NCI-H1417 (cell line): ENCODE results near the gene ZNF217.
"Not testable (repeated sequence)": the region's sequence is repeated elsewhere in the genome, so short reads cannot be mapped to it uniquely, and the experiment has no call there.

Experiments
- DNase-seq, 3 experiments: peaks; one replicate each; lab custom pipeline; 2025; lab: John Stamatoyannopoulos, UW

The ZNF217 gene

DNA sequence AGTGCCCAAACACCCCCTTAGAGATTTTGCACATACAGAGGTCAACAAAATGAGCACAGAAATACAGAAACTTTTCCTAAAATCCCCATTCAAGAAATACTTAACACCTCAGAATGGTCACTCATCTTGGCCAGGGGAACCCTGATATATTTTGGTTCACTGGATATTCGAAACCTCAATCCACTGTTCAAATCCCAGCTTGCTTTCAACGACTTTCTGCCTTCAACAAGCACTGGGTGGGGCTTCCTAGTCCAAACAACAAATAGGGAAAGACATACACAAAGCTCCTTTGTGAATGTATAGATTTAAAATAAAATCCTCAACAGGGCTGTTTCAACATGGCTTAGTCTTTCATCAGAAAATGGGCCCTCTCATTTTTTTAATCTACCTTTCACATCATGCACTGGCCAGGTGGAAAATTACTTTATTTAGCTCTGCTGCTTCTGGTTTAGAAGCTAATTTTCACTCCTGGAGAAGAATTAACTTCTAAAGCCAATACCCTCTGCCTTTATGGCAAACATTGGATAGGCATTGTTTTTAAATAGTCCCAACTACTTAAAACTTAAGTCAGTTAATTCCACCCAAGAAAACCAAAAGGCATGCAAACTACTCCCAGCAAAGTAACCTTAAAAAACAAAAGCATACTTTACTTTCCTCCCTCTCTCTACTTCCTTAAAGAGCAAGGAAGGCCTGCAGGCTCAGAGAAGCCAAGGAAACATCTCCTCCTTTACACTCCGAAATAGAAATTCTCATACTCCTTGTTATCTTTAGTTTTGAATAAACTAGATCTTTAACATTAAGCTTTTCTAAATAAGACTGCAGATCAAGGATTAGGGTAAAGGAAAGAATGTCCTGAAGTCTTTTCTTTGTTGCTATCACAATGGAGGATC lies 9.7 kb downstream of the ZNF217 start:
- not testable (repeated sequence) for DNase-seq

DNA sequence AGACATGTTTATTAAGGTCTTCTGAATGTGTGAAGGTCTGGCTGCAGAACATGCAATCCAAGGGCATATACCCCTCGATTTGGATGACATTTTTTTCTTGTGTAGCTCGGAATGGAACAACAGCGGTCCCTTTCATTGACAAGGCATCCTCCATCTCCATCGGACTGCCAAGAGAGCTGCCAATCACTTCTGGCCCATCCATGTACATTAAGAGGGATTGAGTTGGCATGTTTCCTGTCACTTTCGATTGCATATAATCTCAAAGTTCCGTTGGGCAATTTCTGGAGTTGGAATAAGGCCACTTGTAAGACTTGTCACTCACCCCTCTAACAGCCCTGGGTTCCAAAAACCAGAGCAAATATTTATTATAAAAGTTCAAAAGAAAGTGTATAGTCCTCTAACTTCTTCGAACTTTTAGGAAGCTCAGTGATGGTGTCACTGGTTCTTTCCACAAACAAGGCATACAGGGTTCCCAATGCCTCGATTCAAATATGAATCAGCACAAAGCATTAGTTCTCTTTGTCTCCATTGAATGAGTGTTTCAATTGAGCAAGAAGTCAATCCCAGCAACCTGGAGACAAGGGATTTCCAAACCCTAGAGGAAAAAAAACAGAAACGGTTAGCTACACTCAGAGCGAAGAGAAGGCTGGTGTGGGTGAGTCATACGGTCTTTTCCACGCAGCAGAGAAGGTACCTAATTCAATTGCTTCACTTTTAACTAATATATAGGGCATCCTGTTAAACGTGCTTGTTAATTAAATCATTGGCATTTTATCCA lies 10.9 kb downstream of the ZNF217 start:
- no peak for DNase-seq

DNA sequence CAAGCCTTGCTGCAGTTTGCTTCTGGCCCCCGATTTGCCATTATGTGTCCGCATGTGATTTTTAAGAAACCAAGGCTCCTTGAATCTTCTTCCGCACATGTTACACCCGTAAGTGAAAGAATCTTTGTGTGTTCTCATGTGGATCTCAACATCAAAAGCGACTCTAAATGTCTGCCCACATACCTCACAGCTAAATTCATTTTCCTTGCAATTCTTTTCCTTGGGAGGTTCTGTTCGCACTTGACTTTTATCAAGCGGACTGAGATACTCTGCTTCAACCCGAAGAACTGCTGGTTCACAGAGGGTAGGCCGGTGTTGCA lies 11.4 kb downstream of the ZNF217 start:
- DNase-seq: no peak

DNA sequence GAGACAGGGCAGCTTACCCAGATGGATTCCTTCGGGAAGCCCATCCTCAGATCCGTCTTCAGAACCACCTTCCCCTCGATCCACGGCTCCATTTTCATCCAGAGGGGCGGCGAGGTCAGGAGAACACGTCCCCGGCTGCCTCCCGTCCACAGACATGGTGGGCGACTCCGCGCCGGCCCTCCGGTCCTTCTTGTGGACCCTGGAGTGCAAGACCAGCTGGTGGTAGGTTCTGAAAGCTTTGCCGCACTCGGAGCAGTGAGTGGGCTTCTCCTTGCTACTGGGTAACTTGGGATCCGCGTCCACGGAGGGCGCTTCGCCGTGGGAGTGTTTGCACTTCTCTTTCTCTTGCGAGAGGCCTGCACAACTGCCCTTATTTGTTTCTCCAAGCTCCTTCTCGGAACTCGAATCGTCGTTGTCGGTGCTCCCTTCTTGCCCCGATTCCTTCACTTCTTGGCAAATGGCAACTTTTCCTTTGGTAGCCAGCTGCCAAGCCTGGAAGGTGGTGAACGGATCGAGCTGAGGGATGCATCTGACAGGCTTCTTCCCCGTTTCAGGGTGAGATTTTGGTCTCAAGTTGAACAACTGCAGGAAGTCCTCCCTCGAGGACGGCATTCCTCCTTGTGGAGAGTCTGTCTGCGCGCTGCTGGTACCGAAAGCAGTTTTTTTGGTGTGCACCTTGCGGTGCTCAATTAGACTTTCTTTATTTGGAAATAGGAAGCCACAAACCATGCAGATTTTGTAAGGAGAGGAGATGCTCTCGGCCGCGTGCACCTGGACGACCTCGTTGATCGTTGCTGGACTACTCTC lies 12.0 kb downstream of the ZNF217 start:
- DNase-seq: no peak

DNA sequence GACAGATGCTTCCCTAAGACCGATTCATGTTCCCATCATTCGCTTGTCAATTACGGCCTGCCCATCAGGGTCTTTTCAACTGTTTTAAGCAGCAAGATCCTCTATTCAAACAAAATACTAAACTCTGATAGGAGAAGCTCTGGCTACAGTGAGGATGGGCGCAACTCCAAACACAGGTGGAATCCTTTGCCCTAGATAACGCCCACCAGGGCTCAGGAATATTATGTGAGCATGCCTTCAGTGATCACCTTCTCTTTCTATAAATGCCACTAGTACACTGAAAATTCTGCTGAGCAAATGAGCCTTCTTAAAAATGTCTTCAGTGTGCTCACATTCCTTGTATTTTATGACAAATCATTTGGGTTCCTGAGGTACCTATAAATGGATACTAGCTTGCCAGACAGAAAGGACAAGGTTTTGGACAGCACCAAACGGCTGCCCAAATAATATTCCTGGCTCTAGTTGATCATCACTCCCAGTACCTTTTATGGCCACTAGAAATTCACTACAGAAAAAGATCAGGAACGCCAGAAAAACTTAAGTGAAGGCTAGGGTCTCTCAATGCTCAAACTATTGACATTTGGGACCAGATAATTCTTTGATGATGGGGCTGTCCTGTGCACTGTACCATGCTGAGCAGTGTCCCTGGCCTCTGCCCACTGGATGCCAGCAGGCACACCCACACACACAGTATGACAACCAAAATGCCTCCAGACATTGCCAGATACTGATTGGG lies 13.1 kb downstream of the ZNF217 start:
- no peak for DNase-seq

DNA sequence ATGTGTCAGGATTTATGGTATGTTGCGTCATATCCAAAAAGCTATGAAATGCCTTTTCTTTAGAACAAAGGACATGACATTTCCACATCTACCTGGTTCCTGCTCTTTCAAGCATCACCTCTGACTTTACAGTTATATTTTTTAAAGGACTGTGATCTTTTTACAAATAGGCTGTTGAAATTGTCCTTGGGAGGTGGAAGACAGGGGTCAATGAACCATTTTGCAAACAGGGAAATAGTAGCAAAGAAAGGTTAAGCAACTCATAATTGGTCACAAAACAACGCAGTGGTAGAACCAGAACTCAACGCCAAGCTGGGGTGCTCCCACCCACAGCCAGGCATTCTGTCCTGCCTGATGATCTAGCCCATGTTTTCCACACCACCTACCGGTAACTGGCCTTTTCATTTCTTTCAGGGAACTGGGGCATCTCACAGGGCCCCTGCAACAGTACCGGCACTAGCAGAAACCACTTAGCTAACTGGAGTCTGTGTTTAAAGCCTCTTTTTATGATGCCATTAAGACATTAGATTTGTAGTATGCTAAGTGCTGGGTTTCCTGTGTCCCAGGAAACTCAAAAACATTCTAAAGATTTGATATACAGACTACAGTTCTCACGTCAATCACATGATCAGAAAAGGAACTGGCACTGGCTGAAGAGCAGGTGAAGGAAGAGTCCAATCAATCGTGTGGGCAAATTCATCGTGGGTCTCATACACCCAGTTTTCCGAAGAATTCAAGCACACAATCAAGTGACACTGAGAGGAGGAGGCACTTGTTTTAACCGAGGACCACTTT lies 13.9 kb downstream of the ZNF217 start:
- no peak for DNase-seq

DNA sequence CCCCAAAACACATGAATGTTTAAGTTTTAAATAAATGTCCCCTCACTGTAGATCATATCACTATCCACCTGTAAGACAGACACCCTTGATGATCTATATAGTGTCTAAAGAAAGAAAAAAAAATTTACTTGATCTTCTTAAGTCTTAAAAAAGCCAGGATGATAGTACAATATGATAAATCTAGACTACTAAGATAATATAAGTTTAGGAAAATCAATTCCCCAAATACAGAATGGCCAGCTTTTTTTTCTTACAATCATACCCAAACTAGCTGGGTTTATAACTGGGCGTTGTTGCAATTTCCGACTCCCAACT lies 14.4 kb downstream of the ZNF217 start:
- no peak for DNase-seq

DNA sequence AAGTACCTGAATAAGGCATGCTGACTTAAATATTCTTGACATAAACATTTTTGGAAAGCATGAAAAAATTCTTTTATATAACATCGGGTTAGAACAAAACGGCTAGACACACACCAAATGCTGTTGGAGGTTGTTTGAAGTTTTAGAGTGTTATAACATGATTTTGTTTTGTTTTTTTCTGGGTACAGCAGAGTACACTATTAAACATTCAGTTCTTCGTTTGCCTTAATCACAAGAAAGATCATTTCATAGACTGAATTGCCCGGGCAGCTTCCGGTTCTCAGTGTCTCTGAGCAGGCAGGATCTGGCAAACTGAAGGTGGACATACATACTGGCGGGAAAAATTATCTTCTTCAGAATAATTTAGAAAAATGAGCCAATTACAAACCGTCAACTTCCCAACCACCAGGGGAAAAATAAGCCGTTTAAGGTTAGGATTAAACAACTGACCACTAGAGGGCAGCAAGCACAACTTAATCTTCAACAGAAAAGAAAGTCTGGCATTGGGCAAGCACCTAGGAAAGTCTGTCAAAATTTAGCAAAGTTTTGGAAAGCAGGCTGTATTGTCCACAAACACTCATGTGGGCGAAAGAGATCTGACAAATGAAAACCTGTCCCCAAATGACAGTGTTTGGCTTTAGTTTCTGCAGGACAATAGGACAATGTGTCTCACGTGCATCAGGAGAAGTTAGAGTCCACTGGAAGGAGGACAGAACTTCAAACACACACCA lies 15.0 kb downstream of the ZNF217 start:
- DNase-seq: peak; percentile 53 to 88 (median 84)

DNA sequence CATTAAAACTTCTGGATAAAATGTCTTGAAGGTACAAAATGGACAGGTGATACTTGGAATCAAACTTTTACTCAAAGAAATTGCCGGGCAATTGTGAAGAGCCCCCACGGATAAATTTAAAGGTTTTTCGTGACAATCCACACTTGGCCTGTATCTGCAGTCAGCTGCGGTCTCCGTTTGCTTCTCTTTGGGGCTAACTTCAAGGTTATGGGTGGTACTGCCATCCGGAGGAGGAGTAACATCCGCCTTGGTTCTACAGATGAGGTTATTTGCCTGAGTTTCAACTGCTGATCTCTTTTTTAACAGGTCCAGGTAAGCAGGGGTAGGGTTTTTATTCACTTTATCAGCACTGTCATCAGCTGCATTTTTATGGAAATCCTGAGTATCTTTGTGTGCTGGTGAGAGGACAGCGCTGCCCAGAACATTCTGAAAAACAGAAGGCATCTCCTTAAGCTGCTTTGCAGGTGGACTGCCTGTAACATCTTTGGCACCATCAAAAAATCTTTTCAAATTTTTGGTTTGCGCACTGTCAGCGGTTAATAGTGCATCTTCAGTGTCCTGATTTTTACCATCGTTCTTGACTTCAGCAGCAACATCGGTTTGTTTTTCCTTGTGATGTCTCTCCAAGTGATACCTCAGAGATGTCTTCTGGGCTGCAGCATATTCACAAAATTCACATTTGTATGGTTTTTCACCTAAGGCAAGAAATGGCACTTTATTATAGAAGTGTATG lies 16.9 kb downstream of the ZNF217 start:
- DNase-seq: no peak

DNA sequence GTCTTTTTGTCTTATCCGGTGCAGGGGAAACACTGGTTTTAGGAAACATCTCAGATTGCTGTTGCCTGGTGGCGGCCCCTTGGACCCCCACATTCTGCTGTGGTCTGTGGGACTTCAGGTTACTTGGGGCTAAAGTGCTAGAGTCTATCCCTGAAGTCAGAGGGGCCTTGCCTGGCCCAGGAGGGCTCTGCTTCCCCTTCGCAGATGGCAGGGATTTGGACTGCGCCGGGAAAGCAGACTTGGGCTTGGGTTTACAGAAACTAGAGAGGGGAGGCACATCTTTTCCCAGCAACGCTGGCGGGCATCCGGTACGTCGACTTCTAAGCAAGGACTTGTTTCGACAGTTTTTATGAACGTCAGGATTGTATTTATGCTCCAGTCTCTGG lies 17.5 kb downstream of the ZNF217 start:
- no peak for DNase-seq

DNA sequence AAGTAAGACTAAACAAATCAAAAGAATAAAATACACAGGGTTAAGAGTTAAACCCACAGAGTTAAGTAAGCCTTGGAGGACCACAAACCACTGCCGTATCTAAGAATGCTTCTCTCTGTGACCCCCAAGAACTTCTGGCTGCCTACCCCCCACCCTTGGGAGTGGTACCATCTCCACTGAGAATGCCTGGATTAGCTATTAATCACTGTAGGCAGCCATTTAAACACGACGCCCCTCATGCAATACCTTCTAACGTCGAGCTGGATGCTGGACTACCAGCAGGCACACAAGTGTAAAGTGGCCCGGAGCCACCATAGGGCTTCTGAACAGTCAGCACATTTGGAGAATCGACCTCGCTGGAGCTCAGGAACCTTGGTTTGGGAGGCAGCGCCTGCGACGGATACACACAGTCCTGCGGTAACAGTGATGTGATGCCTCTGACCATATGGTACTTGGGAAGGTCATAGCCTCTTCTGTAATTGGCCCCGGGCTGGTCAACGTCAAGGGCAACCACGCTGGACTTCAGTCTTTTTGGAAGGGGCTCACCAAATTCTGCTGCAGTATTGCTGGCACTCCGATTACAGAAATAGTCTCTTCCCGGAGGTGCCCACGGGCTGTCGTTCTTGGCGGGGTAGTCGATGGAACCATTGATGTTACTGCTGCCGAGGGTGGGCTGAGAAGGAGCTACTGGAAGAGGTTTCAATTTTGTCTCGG lies 18.0 kb downstream of the ZNF217 start:
- DNase-seq: no peak

DNA sequence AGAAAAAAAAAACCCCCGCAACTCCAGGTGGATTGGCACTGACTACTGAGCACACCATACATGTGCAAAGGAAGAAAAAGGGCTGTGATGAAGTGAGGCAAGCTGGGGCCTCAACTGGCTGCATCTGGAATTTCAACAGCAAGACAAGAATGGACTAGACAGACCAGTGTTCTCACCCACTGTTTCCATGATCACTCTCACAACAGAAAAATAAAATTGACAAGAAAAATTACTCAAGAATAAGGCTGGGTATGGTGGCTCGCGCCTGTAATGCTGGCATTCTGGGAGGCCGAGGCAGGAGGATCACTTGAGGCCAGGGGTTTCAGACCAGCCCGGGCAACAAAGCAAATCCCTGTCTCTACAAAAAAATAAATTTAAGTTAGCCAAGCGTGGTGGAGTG lies 18.8 kb downstream of the ZNF217 start:
- DNase-seq: no peak

DNA sequence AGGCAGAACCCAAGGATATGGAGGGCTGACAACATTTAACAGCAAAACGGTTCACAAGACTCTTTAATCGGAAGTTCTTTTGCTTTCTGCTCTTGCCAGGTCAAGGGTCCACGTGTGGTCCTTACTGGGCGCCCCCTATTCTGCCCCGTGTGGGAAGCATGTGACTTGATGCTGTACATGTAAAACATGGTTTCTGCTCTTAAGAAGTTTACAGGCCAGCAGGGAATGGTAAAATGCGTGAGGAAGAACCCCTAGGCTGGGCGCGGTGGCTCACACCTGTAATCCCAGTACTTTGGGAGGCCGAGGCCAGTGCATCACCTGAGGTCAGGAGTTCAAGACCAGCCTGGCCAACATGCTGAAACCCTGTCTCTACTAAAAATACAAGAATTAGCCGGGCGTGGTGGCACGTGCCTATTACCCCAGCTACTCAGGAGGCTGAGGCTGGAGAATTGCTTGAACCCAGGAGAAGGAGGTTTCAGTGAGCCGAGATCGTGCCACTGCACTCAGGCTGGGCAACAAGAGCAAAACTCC lies 19.3 kb downstream of the ZNF217 start:
- no peak for DNase-seq

DNA sequence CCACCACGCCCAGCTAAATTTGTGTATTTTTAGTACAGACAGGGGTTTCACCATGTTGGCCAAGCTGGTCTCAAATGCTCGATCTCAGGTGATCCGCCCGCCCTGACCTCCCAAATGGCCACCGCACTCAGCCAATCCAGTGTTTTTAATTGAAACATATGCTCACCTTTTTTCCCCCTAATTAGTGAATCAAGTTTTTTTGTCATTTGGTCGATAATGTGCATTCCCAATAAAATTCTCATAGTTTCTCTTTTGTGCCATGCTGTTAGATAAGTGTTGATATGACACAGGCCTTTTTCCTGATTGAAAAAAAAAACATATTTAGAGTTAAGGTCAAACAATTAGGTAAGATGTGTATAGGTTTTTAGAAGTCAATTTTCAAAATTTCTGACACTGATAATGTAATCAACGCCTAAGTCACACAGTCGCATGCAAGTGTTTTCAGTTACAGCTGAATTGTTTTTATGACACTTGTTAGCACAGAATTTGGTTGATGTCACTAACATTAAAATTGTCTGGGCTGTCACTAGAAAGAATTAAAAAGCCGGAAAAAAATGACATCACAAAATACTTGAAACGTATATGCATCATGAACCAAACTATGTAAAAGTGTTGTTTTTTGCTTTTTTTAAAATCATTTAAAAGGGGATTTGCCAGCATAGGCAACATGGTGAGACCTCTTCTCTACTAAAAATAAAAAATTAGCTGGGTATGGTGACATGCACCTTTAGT lies 21.9 kb downstream of the ZNF217 start:
- DNase-seq: no peak

DNA sequence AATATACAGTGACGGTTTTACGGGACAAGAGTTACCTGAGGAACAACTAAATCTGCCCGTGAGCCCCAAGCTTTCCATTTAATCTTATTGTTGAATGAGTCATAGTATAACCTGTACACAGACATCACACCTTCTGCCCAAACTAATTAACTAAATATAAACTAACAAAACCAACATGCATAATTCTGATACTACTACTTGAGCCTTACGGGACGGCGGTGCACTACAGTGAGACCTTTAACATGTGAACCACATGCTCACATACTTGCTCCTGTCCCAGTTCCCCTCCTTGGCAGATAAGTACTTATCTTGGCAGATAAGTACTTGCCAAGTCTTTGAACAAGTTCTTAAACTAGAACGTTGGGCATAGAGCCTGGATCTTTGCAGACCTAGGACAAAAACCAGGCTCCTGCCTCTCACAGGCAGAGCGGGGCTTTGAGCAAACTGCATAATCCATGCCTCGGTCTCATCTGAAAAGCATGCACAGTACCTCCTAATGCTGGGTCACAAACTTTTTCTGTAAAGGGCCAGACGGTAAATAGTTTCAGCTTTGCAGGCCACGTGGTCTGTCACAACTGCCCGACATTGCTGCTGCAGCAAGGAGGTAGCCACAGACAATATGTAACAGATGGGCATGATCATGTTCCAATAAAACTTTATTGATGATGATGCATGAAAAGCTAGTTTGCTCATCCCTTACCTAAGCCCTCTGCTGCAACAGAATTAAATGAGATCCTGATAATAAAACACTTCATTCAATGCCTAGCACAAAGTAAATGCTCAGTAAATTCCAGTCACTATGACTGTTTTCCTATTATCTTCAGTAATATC lies 23.0 kb downstream of the ZNF217 start:
- DNase-seq: no peak

DNA sequence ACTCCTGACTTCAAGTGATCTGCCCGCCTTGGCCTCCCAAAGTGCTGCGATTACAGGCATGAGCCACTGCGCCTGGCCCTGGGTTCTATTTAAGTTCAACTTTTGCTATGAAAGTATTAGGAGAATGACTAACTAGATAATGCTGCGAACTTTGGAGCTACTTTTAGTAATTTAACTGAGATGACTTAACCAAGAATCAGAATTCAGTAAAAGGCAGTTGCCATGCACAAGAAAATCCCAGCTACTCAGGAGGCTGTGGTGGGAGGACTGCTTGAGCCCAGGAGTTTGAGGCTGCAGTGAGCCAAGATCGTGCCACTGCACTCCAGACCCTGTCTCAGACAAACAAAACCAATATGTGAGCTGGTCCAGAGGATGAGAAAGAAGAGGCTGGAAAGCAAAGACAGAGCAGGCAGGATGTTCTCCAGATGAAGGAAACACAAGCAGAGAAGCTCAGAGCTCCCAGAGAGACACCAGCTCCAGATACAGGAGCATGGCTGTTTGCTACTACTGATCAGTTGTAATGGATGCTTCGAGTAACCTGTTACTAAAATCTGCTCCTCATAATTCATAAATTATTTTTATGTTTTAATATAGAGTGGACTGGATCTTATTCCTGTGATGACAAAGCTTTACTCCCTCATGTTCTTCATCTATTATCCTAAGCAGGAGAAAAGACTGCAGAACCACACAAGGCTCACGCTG lies 23.9 kb downstream of the ZNF217 start:
- no peak for DNase-seq

DNA sequence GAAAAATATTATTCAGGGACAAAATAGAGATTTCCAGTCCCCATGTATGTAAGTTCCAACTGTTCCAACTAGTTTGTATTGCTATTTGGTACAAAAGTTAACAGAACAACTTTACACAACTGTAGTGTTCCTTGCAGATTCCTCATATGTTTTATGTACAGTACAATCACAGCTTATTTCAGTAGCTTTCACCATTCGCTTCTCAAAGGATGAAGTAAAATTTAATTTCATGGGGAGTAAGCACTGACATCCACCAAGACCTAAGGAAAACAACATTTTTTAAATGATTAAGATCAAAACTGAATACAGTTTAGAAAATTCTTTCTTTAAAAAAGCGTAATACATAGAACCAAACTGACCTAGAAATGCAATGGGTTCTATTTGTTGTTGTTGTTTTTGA lies 24.6 kb downstream of the ZNF217 start:
- no peak for DNase-seq
